HG02981 (cell line): ENCODE measurements around the gene EXPH5.

ENCODE experiments used
- ATAC-seq: cut with Tn5 transposase; IDR thresholded peaks from one replicate; pipeline ENCODE4 v1.9.1; 2021; ENCODE audit warnings: mild to moderate bottlenecking, moderate library complexity; ENCODE audit not compliant: unreplicated experiment

Gene EXPH5

DNA sequence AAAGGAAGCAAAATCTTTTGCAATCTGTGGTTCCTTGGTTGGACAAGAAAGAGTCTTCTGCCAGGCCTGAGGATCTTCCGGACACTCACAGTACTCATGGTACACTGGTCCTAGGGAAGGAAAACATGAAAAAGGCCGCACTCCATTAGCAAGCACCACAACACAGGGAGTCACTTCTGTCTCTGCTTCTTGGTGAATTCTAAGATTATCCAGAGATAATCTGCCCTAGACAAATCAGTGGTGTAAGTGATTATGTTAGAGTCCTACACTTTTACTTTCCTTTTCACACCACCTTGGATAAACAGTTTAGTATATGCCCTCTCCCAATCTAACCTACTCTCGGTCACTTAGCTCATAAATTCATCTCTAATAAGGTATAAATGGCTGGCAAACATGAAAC is 107.2 kb downstream of the EXPH5 start:
- no peak for ATAC-seq

DNA sequence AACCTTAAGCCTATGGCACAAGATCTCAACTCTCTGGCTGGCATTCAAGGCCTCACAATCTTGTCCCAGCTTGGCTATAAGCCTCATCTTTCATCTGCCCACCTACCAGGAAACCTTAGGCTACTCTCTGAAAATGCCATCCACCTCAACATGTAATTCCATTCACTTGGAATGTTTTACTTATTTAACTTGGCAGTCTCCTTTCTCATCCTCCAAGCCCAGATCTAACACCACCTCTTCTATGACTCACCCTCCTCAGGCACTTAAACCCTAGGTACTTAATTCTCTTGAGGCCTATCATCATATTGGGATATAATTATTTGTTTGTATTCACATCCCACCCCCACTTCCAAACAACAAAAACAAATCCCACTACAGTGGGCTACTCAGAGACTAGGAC is 110.4 kb downstream of the EXPH5 start:
- no peak for ATAC-seq

DNA sequence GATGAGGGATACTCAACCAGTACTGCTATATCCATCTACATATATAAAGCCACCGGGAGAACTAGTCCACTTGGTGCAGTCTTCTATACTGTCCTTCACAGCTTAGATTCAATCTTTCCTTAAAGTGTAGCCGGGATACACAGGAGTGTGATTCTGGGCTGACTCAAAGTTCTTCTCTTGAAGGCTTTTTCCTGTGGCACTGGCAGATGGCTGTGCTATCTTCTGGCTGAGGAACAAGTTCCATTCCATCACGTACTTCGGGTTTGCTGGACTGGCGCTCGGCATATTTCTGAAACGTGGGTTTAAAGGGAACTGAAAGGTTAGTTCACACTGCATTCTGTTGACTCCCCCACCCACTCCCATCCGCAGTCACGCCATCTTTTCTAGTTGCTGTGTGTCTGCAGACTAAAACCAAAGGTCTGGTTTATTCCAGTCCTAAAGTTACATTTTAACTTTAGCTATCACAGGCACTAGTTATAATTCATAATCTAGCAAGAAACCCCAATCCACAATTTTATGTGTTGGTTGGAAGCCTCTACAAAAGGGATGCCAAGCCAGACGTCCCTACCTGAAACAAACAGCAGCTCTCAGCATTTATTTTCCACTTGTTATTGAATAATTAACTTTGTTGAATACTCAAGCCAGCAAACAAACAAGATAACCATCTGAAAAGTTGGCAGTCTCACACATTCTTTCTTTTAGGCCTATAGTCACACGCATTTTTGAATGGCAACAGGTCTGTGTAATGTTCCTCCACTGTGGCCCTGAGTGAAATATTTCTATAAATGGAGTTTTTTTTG is 118.7 kb downstream of the EXPH5 start:
- no peak for ATAC-seq

DNA sequence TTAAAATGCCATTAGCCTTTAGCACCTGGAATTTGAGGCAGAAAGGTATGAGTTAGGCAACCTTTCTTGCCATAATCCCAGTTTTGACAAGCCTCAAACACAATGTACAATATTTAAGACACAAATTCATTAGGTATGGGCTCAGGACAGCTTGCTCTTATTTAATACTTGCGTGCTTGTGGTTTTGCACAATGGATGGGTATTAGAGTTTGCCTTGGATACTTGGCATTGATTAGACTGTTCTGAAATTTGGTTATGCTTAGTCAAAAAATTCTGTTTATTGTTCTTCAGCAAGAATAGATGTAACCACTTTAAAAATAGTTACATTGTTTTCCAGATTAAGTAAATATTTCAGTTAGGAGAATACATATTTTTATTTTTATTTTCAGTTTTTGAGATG is 120.9 kb downstream of the EXPH5 start:
- ATAC-seq = no peak

DNA sequence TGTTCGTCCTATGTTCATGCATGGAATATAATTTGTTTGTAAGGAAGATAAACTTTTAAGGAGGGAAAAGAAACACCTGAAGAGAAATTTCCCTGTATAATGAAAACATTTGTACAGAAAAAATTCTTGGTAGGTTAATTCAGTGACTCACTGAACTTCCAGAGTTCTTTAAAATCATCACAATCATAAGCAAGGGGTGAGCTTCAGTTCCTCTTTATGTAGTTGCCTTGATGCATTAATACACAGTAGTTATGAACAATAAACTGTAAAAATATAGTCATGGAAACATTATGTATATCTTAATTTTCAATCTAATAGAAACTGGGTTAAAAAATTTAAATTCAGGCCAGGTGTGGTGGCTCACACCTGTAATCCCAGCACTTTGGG is 125.1 kb downstream of the EXPH5 start:
- ATAC-seq = no peak

DNA sequence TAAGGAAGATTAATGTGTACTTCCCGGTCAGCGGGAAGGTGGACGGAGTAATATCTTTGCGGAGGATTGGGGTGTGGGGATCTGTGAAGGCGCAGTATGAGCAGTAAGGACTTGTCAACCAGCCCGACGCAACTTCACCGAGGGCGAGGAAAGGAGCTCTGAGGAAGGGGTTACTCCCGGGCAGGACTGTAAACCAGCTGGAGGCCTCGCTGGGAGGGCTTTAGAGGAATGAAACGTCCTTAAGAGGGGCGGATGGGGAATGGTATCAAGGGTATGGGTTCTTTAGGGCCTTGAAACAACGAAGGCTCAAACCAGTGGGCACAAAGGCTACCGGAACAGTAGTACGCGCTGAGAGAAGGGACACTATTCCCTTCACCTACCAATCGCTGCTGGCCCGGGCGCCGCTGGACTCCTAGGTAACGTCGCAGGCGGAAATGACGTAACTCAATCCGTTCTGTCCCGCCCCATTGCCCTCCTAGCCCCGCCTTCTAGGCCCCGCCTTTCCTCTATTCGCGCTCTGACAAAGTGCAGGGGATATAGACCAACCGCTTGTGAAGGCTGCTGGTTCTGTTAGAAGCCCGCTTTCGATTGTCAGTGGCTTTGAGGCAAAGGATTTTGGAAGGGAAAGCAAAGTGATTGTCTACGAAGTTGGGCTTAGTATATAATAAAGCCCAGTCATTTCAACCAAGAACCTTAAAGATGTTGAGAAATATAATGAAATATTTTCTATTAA is 126.3 kb downstream of the EXPH5 start, which contains the start of gene C11orf65:
C11orf65 (minus strand) TSS at position 439 of the 733 bp plus-strand sequence. CDS start 5,970 bp downstream, outside the sequence.
- peak; percentile 99 for ATAC-seq

DNA sequence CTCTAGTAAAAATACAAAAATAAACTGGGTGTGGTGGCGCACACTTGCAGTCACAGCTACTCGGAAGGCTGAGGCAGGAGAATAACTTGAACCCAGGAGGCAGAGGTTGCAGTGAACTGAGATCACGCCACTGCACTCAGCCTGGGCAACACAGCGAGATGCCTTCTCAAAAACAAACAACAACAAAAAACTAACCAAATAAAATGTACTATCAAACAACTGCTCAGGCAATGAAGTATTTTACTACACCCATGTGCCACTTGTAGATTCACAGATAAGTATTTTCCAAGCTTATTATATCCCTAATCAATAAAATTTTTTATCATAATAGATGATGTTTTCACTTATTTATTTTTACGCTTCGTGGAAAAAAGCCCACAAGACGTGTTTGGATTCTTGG is 127.2 kb downstream of the EXPH5 start:
- ATAC-seq = no peak
